B cell (primary cell): ENCODE data around the gene NOTCH4. TPM values are rescaled to one million over a fixed set of nuclear protein-coding genes. Genes with fewer than 3 reads are reported as not detected.
A peak's percentile ranks its signal among the peaks of the same experiment; 100 is the strongest.

ENCODE experiments used
- ATAC-seq: fragments of 200-7000 bp; cut with Tn5 transposase; one replicate; pipeline ENCODE4 v1.10.0; 2021; ENCODE audit warnings: low read depth, mild to moderate bottlenecking, moderate number of reproducible peaks, moderate library complexity
- CTCF ChIA-PET: fragments of 350-600 bp; sonication (Branson Sonifier 250); formaldehyde crosslinking; loops from one replicate; lab custom pipeline; 2021; ENCODE audit warnings: antibody characterized with exemption, inconsistent platforms; lab: Charles Lee
- POLR2A ChIA-PET: fragments of 350-600 bp; sonication (Branson Sonifier 250); formaldehyde crosslinking; loops from one replicate; lab custom pipeline; 2021; ENCODE audit warnings: antibody characterized with exemption; lab: Charles Lee
- DNase-seq: peaks from one replicate; pipeline ENCODE4 v3.0.0; 2013
- H2AFZ ChIP-seq: 2 replicates; pipeline ENCODE4 v1.6.1; 2012; ENCODE audit warnings: mild to moderate bottlenecking, low read depth, low read length; ENCODE audit not compliant: insufficient read depth, poor library complexity, severe bottlenecking
- H3K27ac ChIP-seq, 2 donors: 1 replicate in 1 of 2; 2 replicates in 1 of 2; pipeline ENCODE4 v1.5.1; 2012 to 2013; ENCODE audit warnings: low read length in 2 of 2, mild to moderate bottlenecking in 2 of 2, moderate library complexity in 1 of 2
- H3K27me3 ChIP-seq, 4 experiments: fragments of 200-600 bp in 1 of 4; sonication (generic) in 1 of 4; replicated peaks in 1 of 4; 1 replicate in 2 of 4; 2 replicates in 2 of 4; pipeline versions ENCODE4 v1.6.1 to v1.7.0; 2013 to 2016; ENCODE audit warnings: low read length in 3 of 4, mild to moderate bottlenecking in 2 of 4, mixed read lengths in 1 of 4, moderate library complexity in 1 of 4; ENCODE audit not compliant: insufficient read depth in 4 of 4, control insufficient read depth in 3 of 4; ENCODE audit errors: control extremely low read depth in 1 of 4
- H3K36me3 ChIP-seq, 2 experiments: replicated peaks in 1 of 2; 1 replicate in 1 of 2; 2 replicates in 1 of 2; pipeline versions ENCODE4 v1.6.1 to v1.7.1; 2013; ENCODE audit warnings: low read length in 1 of 2; ENCODE audit not compliant: insufficient read depth in 2 of 2, control insufficient read depth in 1 of 2; ENCODE audit errors: control extremely low read depth in 1 of 2, extremely low read depth in 1 of 2
- H3K4me1 ChIP-seq, 2 donors: fragments of 200-600 bp in 1 of 2; sonication (generic) in 1 of 2; 1 replicate in 1 of 2; 2 replicates in 1 of 2; pipeline versions ENCODE4 v1.5.1 to v1.6.1; 2013 to 2017; ENCODE audit warnings: low read length in 2 of 2; ENCODE audit not compliant: control insufficient read depth in 2 of 2, insufficient read depth in 2 of 2
- H3K4me2 ChIP-seq: replicated peaks from 2 replicates; pipeline ENCODE3; 2012; ENCODE audit warnings: mild to moderate bottlenecking, low read depth, low read length; ENCODE audit not compliant: poor library complexity, severe bottlenecking
- H3K4me3 ChIP-seq, 5 experiments: fragments of 200-600 bp in 1 of 5; sonication (generic) in 1 of 5; 1 replicate in 3 of 5; 2 replicates in 2 of 5; pipeline versions ENCODE4 v1.5.1 to v1.7.0; 2011 to 2016; ENCODE audit warnings: low read length in 4 of 5, mild to moderate bottlenecking in 4 of 5, low read depth in 2 of 5, control low read depth in 1 of 5, moderate library complexity in 1 of 5; ENCODE audit not compliant: insufficient read depth in 1 of 5; ENCODE audit errors: control extremely low read depth in 1 of 5, extremely low read depth in 1 of 5
- H3K79me2 ChIP-seq: fragments of 200-600 bp; sonication (generic); one replicate; pipeline ENCODE4 v1.6.0; 2016; ENCODE audit warnings: low read length; ENCODE audit not compliant: control insufficient read depth, insufficient read depth
- H3K9ac ChIP-seq: fragments of 200-600 bp; sonication (generic); 2 replicates; pipeline ENCODE4 v1.6.1; 2017; ENCODE audit warnings: mild to moderate bottlenecking, low read length, moderate library complexity
- H3K9me3 ChIP-seq, 3 donors: one replicate each; pipeline versions ENCODE4 v1.6.1 to v1.7.1; 2013; ENCODE audit warnings: low read length in 2 of 3; ENCODE audit not compliant: control insufficient read depth in 2 of 3, insufficient read depth in 1 of 3; ENCODE audit errors: control extremely low read depth in 1 of 3
- H4K20me1 ChIP-seq: 2 replicates; pipeline ENCODE4 v1.6.0; 2012; ENCODE audit warnings: mild to moderate bottlenecking, low read length; ENCODE audit not compliant: insufficient read depth, control insufficient read depth, poor library complexity, severe bottlenecking
- H3K27ac Mint-ChIP-seq: one replicate; pipeline ENCODE4 v1.8.0; 2021; ENCODE audit warnings: mixed read lengths
- H3K27me3 Mint-ChIP-seq: one replicate; pipeline ENCODE4 v1.8.0; 2021; ENCODE audit warnings: mixed read lengths
- H3K4me1 Mint-ChIP-seq: one replicate; pipeline ENCODE4 v1.8.0; 2021; ENCODE audit warnings: mixed read lengths
- H3K4me3 Mint-ChIP-seq: one replicate; pipeline ENCODE4 v1.8.0; 2021; ENCODE audit warnings: mixed read lengths
- H3K9me3 Mint-ChIP-seq: one replicate; pipeline ENCODE4 v1.8.0; 2022; ENCODE audit warnings: mixed read lengths; ENCODE audit not compliant: insufficient read depth
- EZH2 ChIP-seq: IDR thresholded peaks from 2 replicates; pipeline ENCODE4 v1.6.1; 2012; ENCODE audit warnings: borderline replicate concordance, low read depth, mild to moderate bottlenecking, moderate library complexity, low read length; ENCODE audit not compliant: insufficient read depth, poor library complexity, severe bottlenecking
- WGBS: methylation state at CpG from one replicate; pipeline ENCODE4 v1.1.5; 2013; ENCODE audit warnings: missing lambda C conversion rate; ENCODE audit not compliant: insufficient coverage; 5-methylcytosine and 5-hydroxymethylcytosine counted together
- intact Hi-C: fragments of 100-400 bp; cut with micrococcal nuclease; formaldehyde crosslinking; loops from one replicate; pipeline ENCODE4 v1.10.0; 2022
- polyA plus RNA-seq: library from polyadenylated mRNA; depleted of rRNA; stranded (reverse); fragments of >200 nt; gene quantifications from 2 replicates; pipeline ENCODE4 v1.2.3, GENCODE V29; 2012
- total RNA-seq, 2 donors: library from RNA; stranded (reverse); fragments of 120-200 nt in 1 of 2; gene quantifications; 1 replicate in 1 of 2; 2 replicates in 1 of 2; pipeline versions ENCODE4 v1.2.3 to v1.2.4, GENCODE V29; 2013 to 2022
- TF ChIP-seq, protein P1 (sequence below): fragments of 200-600 bp; IDR thresholded peaks from one replicate; pipeline ENCODE4 v1.8.0; 2022; ENCODE audit warnings: antibody characterized with exemption, mild to moderate bottlenecking

NOTCH4 gene
- total and polyA plus RNA-seq, 2 donors (not counting 1 experiment from before 2014, with no cell fraction given) = 6.3 to 10.3 TPM

DNA sequence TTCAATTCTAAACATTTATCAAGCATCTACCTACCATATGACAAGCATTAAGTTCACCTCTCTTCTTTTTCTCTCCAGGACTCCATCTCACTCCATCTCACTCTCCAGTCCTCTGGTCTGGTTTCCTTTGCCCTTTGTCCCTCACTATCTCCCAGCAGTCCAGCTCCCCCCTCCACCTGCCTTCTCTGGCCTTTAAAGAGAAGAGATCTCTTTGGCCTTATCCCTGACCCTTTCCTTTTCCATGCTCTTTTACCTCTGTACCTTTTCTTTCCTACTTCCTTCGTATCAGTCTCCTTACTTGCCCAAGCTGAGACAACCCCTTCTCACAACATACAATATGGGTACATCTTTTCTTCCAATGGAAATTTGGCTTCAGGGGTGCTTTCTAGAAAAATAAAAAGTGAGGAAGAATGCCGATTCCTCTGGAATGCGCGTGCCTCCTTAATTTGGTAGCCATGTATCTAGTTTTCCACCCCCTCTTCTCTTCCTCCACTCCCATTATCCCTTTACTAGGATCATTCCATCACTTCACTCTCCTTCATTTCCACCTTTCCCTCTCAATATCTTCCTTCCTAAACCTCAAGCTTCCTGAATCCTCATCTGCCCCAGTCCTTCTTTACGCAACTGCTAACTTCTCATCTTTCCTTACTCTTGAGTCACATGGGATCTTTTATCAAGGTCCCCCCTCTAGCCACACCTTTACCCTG is 47.2 kb downstream of the NOTCH4 start:
- peak overlapping the region; percentile 97 to 98 for H3K27ac ChIP-seq
- WGBS = 63% methylated on average over 4 of the region's 5 CpGs
- no peaks in the 10 kb centered on the region for H3K27me3 Mint-ChIP-seq
- H3K79me2 ChIP-seq = peaks cover 25% of the 10 kb centered on the region
- H3K36me3 ChIP-seq = peaks cover 0 to 15% of the 10 kb centered on the region in 2 experiments
- ChIA-PET CTCF (interaction anchor here (1.0 to 1.4 kb wide), 5 partner anchors 19 to 58 kb away, joined by 3 to 6 read pairs (median 6); no protein-coding TSS in a partner anchor), POLR2A (interaction anchor here (1.0 to 3.0 kb wide), 6 partner anchors 14 to 795 kb away, joined by 3 to 25 read pairs (median 9); partner anchors contain the start of genes FKBPL, GPSM3 and PBX2)
- H3K4me1 ChIP-seq = peaks cover 34 to 50% of the 10 kb centered on the region in 2 donors
- H3K9ac ChIP-seq = peak overlapping the region; percentile 81
- no peaks in the 10 kb centered on the region for H3K9me3 Mint-ChIP-seq
- DNase-seq (no peak), ATAC-seq (no peak)
- intact Hi-C loops = loop anchor here (1.0 to 5.0 kb wide), 7 partner anchors 14 to 1396 kb away; partner anchors contain the start of genes CSNK2B, HSD17B8, LY6G5B and NELFE
- H3K27ac Mint-ChIP-seq = peak overlapping the region; percentile 99
- no peaks in the 10 kb centered on the region for H3K27me3 ChIP-seq
- H4K20me1 ChIP-seq = no peaks in the 10 kb centered on the region
- H2AFZ ChIP-seq = peak overlapping the region; percentile 86
- H3K4me2 ChIP-seq = peak overlapping the region; percentile 93
- TF ChIP-seq, protein P1, sequence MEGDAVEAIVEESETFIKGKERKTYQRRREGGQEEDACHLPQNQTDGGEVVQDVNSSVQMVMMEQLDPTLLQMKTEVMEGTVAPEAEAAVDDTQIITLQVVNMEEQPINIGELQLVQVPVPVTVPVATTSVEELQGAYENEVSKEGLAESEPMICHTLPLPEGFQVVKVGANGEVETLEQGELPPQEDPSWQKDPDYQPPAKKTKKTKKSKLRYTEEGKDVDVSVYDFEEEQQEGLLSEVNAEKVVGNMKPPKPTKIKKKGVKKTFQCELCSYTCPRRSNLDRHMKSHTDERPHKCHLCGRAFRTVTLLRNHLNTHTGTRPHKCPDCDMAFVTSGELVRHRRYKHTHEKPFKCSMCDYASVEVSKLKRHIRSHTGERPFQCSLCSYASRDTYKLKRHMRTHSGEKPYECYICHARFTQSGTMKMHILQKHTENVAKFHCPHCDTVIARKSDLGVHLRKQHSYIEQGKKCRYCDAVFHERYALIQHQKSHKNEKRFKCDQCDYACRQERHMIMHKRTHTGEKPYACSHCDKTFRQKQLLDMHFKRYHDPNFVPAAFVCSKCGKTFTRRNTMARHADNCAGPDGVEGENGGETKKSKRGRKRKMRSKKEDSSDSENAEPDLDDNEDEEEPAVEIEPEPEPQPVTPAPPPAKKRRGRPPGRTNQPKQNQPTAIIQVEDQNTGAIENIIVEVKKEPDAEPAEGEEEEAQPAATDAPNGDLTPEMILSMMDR = no peak
- no peak for TF ChIP-seq EZH2
- no peaks in the 10 kb centered on the region for H3K9me3 ChIP-seq
- H3K4me3 Mint-ChIP-seq = peak overlapping the region; percentile 97
- H3K4me3 ChIP-seq = peak overlapping the region; percentile 75 to 87 (median 82)
- peaks cover 71% of the 10 kb centered on the region for H3K4me1 Mint-ChIP-seq
